Measurements from ENCODE around the gene TRIM27.
A peak's percentile ranks its signal among the peaks of the same experiment; 100 is the strongest.

TRIM27 gene

DNA sequence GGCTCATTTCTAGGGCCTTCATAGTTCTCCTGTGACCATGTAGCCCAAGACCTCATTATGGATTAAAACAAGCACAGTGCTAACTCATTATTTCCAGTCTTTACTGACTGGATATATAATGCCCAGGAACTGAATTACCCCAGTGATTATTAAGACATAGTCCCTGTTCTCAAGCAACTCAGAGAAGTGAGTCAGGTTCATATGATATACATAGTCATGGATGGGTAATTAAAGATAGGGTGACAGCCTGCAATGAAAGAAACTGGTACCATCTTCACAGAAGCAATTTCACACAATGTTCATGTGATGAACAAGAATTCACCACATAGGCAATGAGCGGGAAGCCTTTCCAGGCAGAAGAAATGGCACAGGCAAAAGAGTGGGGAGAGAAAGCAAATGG, 3.5 kb downstream of the TRIM27 start:
- no peaks in the 10 kb centered on the region for H3K9me3 ChIP-seq (ENCODE audit: insufficient read depth, low read depth, low read length)
- H3K36me3 ChIP-seq (ENCODE audit: insufficient read depth, low read length) = peaks cover 49% of the 10 kb centered on the region
- H2AFZ ChIP-seq (ENCODE audit: low read length) = no peak overlapping the region
- no peak overlapping the region for H3K9ac ChIP-seq (ENCODE audit: low read depth, low read length, poor library complexity, severe bottlenecking)
- H3K4me1 ChIP-seq (ENCODE audit: insufficient read depth, low read length, poor library complexity, severe bottlenecking) = peaks cover 47% of the 10 kb centered on the region
- peaks cover 53% of the 10 kb centered on the region for H4K20me1 ChIP-seq (ENCODE audit: insufficient read depth, low read length, poor library complexity, severe bottlenecking)
- peaks cover 4% of the 10 kb centered on the region for H3K27me3 ChIP-seq (ENCODE audit: insufficient read depth, low read length, poor library complexity, severe bottlenecking)
- peaks cover 74% of the 10 kb centered on the region for H3K79me2 ChIP-seq (ENCODE audit: insufficient read depth, low read length)
- H3K4me3 ChIP-seq (ENCODE audit: low read length, poor library complexity, severe bottlenecking) = peak overlapping the region; percentile 38
- H3F3A ChIP-seq (ENCODE audit: low read depth) = no peaks in the 10 kb centered on the region
- no peak for TF ChIP-seq EZH2phosphoT487 (IDR thresholded peaks at IDR 0.05; ENCODE audit: borderline replicate concordance)
- TF ChIP-seq, protein P1, sequence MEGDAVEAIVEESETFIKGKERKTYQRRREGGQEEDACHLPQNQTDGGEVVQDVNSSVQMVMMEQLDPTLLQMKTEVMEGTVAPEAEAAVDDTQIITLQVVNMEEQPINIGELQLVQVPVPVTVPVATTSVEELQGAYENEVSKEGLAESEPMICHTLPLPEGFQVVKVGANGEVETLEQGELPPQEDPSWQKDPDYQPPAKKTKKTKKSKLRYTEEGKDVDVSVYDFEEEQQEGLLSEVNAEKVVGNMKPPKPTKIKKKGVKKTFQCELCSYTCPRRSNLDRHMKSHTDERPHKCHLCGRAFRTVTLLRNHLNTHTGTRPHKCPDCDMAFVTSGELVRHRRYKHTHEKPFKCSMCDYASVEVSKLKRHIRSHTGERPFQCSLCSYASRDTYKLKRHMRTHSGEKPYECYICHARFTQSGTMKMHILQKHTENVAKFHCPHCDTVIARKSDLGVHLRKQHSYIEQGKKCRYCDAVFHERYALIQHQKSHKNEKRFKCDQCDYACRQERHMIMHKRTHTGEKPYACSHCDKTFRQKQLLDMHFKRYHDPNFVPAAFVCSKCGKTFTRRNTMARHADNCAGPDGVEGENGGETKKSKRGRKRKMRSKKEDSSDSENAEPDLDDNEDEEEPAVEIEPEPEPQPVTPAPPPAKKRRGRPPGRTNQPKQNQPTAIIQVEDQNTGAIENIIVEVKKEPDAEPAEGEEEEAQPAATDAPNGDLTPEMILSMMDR (conservative IDR thresholded peaks at IDR 0.05; ENCODE audit: low read length) = no peak
- peak overlapping the region; percentile 100 for H3K4me2 ChIP-seq (ENCODE audit: low read depth, low read length, poor library complexity, severe bottlenecking)
- H3K9me2 ChIP-seq (replicated peaks; ENCODE audit: low read depth, low read length) = no peaks in the 10 kb centered on the region

GRCh38 chr6:28914941-28915340, 8.8 kb downstream of the TRIM27 start:
- Histone ChIP-seq H3K4me1 (ENCODE audit: insufficient read depth, low read length, poor library complexity, severe bottlenecking) (peaks cover 12% of the 10 kb centered on the region), H3K9ac (ENCODE audit: low read depth, low read length, poor library complexity, severe bottlenecking) (no peak overlapping the region), H2AFZ (ENCODE audit: low read length) (no peak overlapping the region), H3F3A (ENCODE audit: low read depth) (no peaks in the 10 kb centered on the region), H3K79me2 (ENCODE audit: insufficient read depth, low read length) (peaks cover 35% of the 10 kb centered on the region), H3K27me3 (ENCODE audit: insufficient read depth, low read length, poor library complexity, severe bottlenecking) (no peaks in the 10 kb centered on the region), H3K4me2 (ENCODE audit: low read depth, low read length, poor library complexity, severe bottlenecking) (no peak overlapping the region), H3K9me2 (replicated peaks; ENCODE audit: low read depth, low read length) (no peaks in the 10 kb centered on the region), H3K36me3 (ENCODE audit: insufficient read depth, low read length) (peaks cover 75% of the 10 kb centered on the region), H3K9me3 (ENCODE audit: insufficient read depth, low read depth, low read length) (no peaks in the 10 kb centered on the region), H4K20me1 (ENCODE audit: insufficient read depth, low read length, poor library complexity, severe bottlenecking) (peaks cover 37% of the 10 kb centered on the region), H3K4me3 (ENCODE audit: low read length, poor library complexity, severe bottlenecking) (no peak overlapping the region)
- TF ChIP-seq EZH2phosphoT487 (IDR thresholded peaks at IDR 0.05; ENCODE audit: borderline replicate concordance) = no peak

- Histone ChIP-seq H3K27me3 (ENCODE audit: insufficient read depth, low read length, poor library complexity, severe bottlenecking) (no peaks in the 10 kb centered on the region), H3K4me2 (ENCODE audit: low read depth, low read length, poor library complexity, severe bottlenecking) (no peak overlapping the region), H3F3A (ENCODE audit: low read depth) (no peaks in the 10 kb centered on the region), H3K9me3 (ENCODE audit: insufficient read depth, low read depth, low read length) (no peaks in the 10 kb centered on the region), H3K4me3 (ENCODE audit: low read length, poor library complexity, severe bottlenecking) (no peak overlapping the region), H3K9ac (ENCODE audit: low read depth, low read length, poor library complexity, severe bottlenecking) (no peak overlapping the region), H2AFZ (ENCODE audit: low read length) (no peak overlapping the region), H3K4me1 (ENCODE audit: insufficient read depth, low read length, poor library complexity, severe bottlenecking) (no peaks in the 10 kb centered on the region), H3K9me2 (replicated peaks; ENCODE audit: low read depth, low read length) (no peaks in the 10 kb centered on the region), H3K79me2 (ENCODE audit: insufficient read depth, low read length) (peaks cover 4% of the 10 kb centered on the region; the same call in 1 of the 2 replicates), H4K20me1 (ENCODE audit: insufficient read depth, low read length, poor library complexity, severe bottlenecking) (peaks cover 22% of the 10 kb centered on the region), H3K36me3 (ENCODE audit: insufficient read depth, low read length) (peaks cover 81% of the 10 kb centered on the region)
- TF ChIP-seq EZH2phosphoT487 (IDR thresholded peaks at IDR 0.05; ENCODE audit: borderline replicate concordance) = no peak
- TF ChIP-seq, protein P1 (conservative IDR thresholded peaks at IDR 0.05; ENCODE audit: low read length) = no peak
Observed at GRCh38 chr6:28910901-28911690, 12.7 kb downstream of the TRIM27 start.
